Measurements from ENCODE around the gene ARHGAP40. TPM values are rescaled to one million over a fixed set of nuclear protein-coding genes. Genes with fewer than 3 reads are reported as not detected.
A peak's percentile ranks its signal among the peaks of the same experiment; 100 is the strongest.

ARHGAP40 gene
- total and polyA plus RNA-seq, 9 of the 15 experiments (the other 6 are each of a cell fraction or from before 2014, with no cell fraction given): not detected

- no peak for TF ChIP-seq ATF2 (CRISPR knock-in tag; IDR thresholded peaks at IDR 0.05)
- no peak for TF ChIP-seq MCM2 (IDR thresholded peaks at IDR 0.05; ENCODE audit: low read depth)
- TF ChIP-seq PHB2 (IDR thresholded peaks at IDR 0.05; ENCODE audit: low read depth): peak; percentile 70; the same call in 1 of the 2 replicates
- TF ChIP-seq TEAD4 (IDR thresholded peaks at IDR 0.05; ENCODE audit: low read length): peak; percentile 93
- TF ChIP-seq TEAD4 (CRISPR knock-in tag; IDR thresholded peaks at IDR 0.05; ENCODE audit: borderline replicate concordance): no peak
- no peak for TF ChIP-seq JUND (IDR thresholded peaks at IDR 0.05; ENCODE audit: borderline replicate concordance, low read depth, low read length)
- no peak; the same call in 2 of the 3 replicates for TF ChIP-seq JUND (tag; IDR thresholded peaks at IDR 0.05; ENCODE audit: borderline replicate concordance, low read depth, low read length)
- peak; percentile 40; the same call in 1 of the 2 replicates for TF ChIP-seq ARID2 (IDR thresholded peaks at IDR 0.05)
- no peak for TF ChIP-seq JUN (IDR thresholded peaks at IDR 0.05; ENCODE audit: borderline replicate concordance, low read depth, low read length)
- no peak for TF ChIP-seq JUN (CRISPR knock-in tag; IDR thresholded peaks at IDR 0.05; ENCODE audit: borderline replicate concordance)
- peak in 1 of 2 experiments; percentile 82; a peak in 2 of 4 replicates for TF ChIP-seq SRF (CRISPR knock-in tag; IDR thresholded peaks at IDR 0.05)
- TF ChIP-seq SRSF3 (IDR thresholded peaks at IDR 0.05; ENCODE audit: insufficient read depth, low read length): no peak
- peak; percentile 65; the same call in 1 of the 2 replicates for TF ChIP-seq BACH1 (tag; IDR thresholded peaks at IDR 0.05)
- no peak for TF ChIP-seq FOXJ2 (tag; IDR thresholded peaks at IDR 0.05)
- no peak for TF ChIP-seq EP400 (IDR thresholded peaks at IDR 0.05)
- no peak for TF ChIP-seq PRPF4 (IDR thresholded peaks at IDR 0.05; ENCODE audit: insufficient read depth, low read depth, low read length, poor library complexity, severe bottlenecking)
- TF ChIP-seq MCM7 (IDR thresholded peaks at IDR 0.05): 0 out of 4 replicates have a peak, but pooled peaks of 1 of the 2 experiments have one; percentile 56
- no peak for TF ChIP-seq ARHGAP35 (IDR thresholded peaks at IDR 0.05; ENCODE audit: partially characterized antibody)
- TF ChIP-seq HINFP (tag; conservative IDR thresholded peaks at IDR 0.05; ENCODE audit: low read depth): no peak
- TF ChIP-seq BCOR (IDR thresholded peaks at IDR 0.05): 0 out of 2 replicates have a peak, but pooled peaks have one; percentile 28
- peak; percentile 5 for TF ChIP-seq ZFP36 (IDR thresholded peaks at IDR 0.05; ENCODE audit: low read depth, low read length, partially characterized antibody)
- no peak for TF ChIP-seq FOXJ3 (CRISPR knock-in tag; IDR thresholded peaks at IDR 0.05)
- peak; percentile 95 for TF ChIP-seq CBFA2T2 (conservative IDR thresholded peaks at IDR 0.05)
- TF ChIP-seq NCOR1 (IDR thresholded peaks at IDR 0.05): peak; percentile 91
- TF ChIP-seq BRCA1 (IDR thresholded peaks at IDR 0.05): no peak
- no peak for TF ChIP-seq BRCA1 (CRISPR knock-in tag; IDR thresholded peaks at IDR 0.05)
- no peak for TF ChIP-seq BCL6 (CRISPR knock-in tag; IDR thresholded peaks at IDR 0.05)
- no peak for TF ChIP-seq POLR2A (conservative IDR thresholded peaks at IDR 0.05)
- no peak for TF ChIP-seq NCOA4 (IDR thresholded peaks at IDR 0.05; ENCODE audit: partially characterized antibody)
These were observed 91.1 kb downstream of the ARHGAP40 start (continued) for GRCh38 chr20:38692436-38693411.

Measured in K562 (cell line).